HepG2 (cell line): Measurements from ENCODE around the gene LIM2. TPM values are rescaled to one million over a fixed set of nuclear protein-coding genes. Genes with fewer than 3 reads are reported as not detected.
A peak's percentile ranks its signal among the peaks of the same experiment; 100 is the strongest.

Source experiments
- ARNT ChIP-seq: fragments of 450-650 bp; IDR thresholded peaks from 2 replicates; pipeline ENCODE4 v1.6.1; 2017
- ATF6 ChIP-seq: sonication (generic); formaldehyde crosslinking; conservative IDR thresholded peaks from 2 replicates; pipeline ENCODE4 v1.4.0; 2020; ENCODE audit warnings: missing genetic modification reagents
- BRD4 ChIP-seq: sonication (generic); formaldehyde crosslinking; IDR thresholded peaks from 2 replicates; pipeline ENCODE4 v1.4.0; 2020; ENCODE audit warnings: missing genetic modification reagents
- CCAR2 ChIP-seq: fragments of 200-400 bp; formaldehyde crosslinking; optimal IDR thresholded peaks from 2 replicates; pipeline ENCODE3; 2018; ENCODE audit warnings: low read depth, mild to moderate bottlenecking, low read length, moderate library complexity
- FOXK1 ChIP-seq: sonication (generic); formaldehyde crosslinking; IDR thresholded peaks from 2 replicates; pipeline ENCODE4 v1.4.0; 2020; ENCODE audit warnings: low read depth, missing genetic modification reagents, borderline replicate concordance
- KDM3A ChIP-seq: IDR thresholded peaks from 2 replicates; pipeline ENCODE4 v1.6.1; 2018; ENCODE audit warnings: low read depth, missing compliant biosample characterization
- KLF15 ChIP-seq: sonication (generic); formaldehyde crosslinking; IDR thresholded peaks from 2 replicates; pipeline ENCODE4 v1.8.1; 2023; ENCODE audit warnings: borderline replicate concordance, mild to moderate bottlenecking, inconsistent platforms, missing genetic modification reagents, mixed read lengths
- MAF1 ChIP-seq: sonication (generic); formaldehyde crosslinking; IDR thresholded peaks from 2 replicates; pipeline ENCODE4 v1.5.0; 2020; ENCODE audit warnings: missing genetic modification reagents, borderline replicate concordance
- PCBP2 ChIP-seq: fragments of 200-400 bp; formaldehyde crosslinking; optimal IDR thresholded peaks from 2 replicates; pipeline ENCODE3; 2018; ENCODE audit warnings: low read length, low read depth; ENCODE audit not compliant: poor library complexity, severe bottlenecking
- RORA ChIP-seq: sonication (generic); formaldehyde crosslinking; IDR thresholded peaks from 2 replicates; pipeline ENCODE4 v1.5.0; 2020; ENCODE audit warnings: mild to moderate bottlenecking, missing genetic modification reagents, moderate library complexity
- SNAI1 ChIP-seq: sonication (generic); formaldehyde crosslinking; IDR thresholded peaks from 2 replicates; pipeline ENCODE4 v1.5.0; 2020; ENCODE audit warnings: mild to moderate bottlenecking, missing genetic modification reagents, borderline replicate concordance
- SOX5 ChIP-seq: IDR thresholded peaks from 2 replicates; pipeline ENCODE4 v1.6.1; 2016; ENCODE audit warnings: borderline replicate concordance
- TARDBP ChIP-seq: sonication (generic); formaldehyde crosslinking; IDR thresholded peaks from 2 replicates; pipeline ENCODE4 v1.8.0; 2022; ENCODE audit warnings: mild to moderate bottlenecking, missing genetic modification reagents
- ZBTB25 ChIP-seq: IDR thresholded peaks from 2 replicates; pipeline ENCODE4 v1.6.1; 2018; ENCODE audit warnings: missing genetic modification reagents
- ZBTB42 ChIP-seq: sonication (generic); formaldehyde crosslinking; IDR thresholded peaks from 2 replicates; pipeline ENCODE4 v1.5.0; 2020; ENCODE audit warnings: mild to moderate bottlenecking, missing genetic modification reagents
- ZFAT ChIP-seq: sonication (generic); formaldehyde crosslinking; conservative IDR thresholded peaks from 2 replicates; pipeline ENCODE4 v1.8.1; 2023; ENCODE audit warnings: missing genetic modification reagents, inconsistent platforms
- ZGPAT ChIP-seq: IDR thresholded peaks from 2 replicates; pipeline ENCODE4 v1.6.1; 2016; ENCODE audit warnings: mild to moderate bottlenecking
- ZNF207 ChIP-seq: fragments of 450-650 bp; IDR thresholded peaks from 2 replicates; pipeline ENCODE4 v1.6.1; 2016; ENCODE audit warnings: antibody characterized with exemption, borderline replicate concordance
- ZNF598 ChIP-seq: sonication (generic); formaldehyde crosslinking; IDR thresholded peaks from 2 replicates; pipeline ENCODE4 v1.5.1; 2020; ENCODE audit warnings: mild to moderate bottlenecking, missing genetic modification reagents, borderline replicate concordance
- ZNF678 ChIP-seq: sonication (generic); formaldehyde crosslinking; IDR thresholded peaks from 2 replicates; pipeline ENCODE4 v1.4.0; 2020; ENCODE audit warnings: mild to moderate bottlenecking, missing genetic modification reagents
- ZNF792 ChIP-seq: IDR thresholded peaks from 2 replicates; pipeline ENCODE4 v1.6.1; 2016
- ZSCAN25 ChIP-seq: sonication (generic); formaldehyde crosslinking; IDR thresholded peaks from 2 replicates; pipeline ENCODE4 v1.8.0; 2022; ENCODE audit warnings: mild to moderate bottlenecking, missing genetic modification reagents
- polyA plus RNA-seq, 8 experiments: library from polyadenylated mRNA; depleted of rRNA in 3 of 8; stranded (reverse) in 7 of 8; unstranded in 1 of 8; fragments of >200 nt; fragmentation: Illumina TruSeq in 4 of 8; extraction: Trizol in 4 of 8; gene quantifications; 2 replicates each; pipeline versions ENCODE4 v1.2.1 to v1.2.3, GENCODE V29; 2011 to 2016; ENCODE audit warnings: low read depth in 4 of 8, missing spikeins in 1 of 8, mixed read lengths in 1 of 8; ENCODE audit not compliant: insufficient read depth in 1 of 8
- total RNA-seq, 5 experiments: library from RNA; depleted of rRNA; stranded (reverse); fragments of >200 nt; fragmentation: Illumina TruSeq; extraction: Trizol; gene quantifications; 2 replicates each; pipeline ENCODE4 v1.2.3, GENCODE V29; 2016; ENCODE audit warnings: low read depth in 1 of 5
- TF ChIP-seq, protein P1 (sequence below): sonication (generic); formaldehyde crosslinking; IDR thresholded peaks from 2 replicates; pipeline ENCODE4 v1.5.1; 2020; ENCODE audit warnings: mild to moderate bottlenecking, missing genetic modification reagents
- TF ChIP-seq, protein P2 (sequence below): IDR thresholded peaks from 2 replicates; pipeline ENCODE4 v1.6.1; 2016; ENCODE audit warnings: control low read depth

The LIM2 gene
- total and polyA plus RNA-seq, 2 of the 13 experiments (the other 11 are each of a cell fraction or from before 2014, with no cell fraction given), result 1.3 TPM; not detected in 1

GRCh38 chr19:51354742-51355148 lies 33.0 kb downstream of the LIM2 start (continued):
- TF ChIP-seq ZNF598 (CRISPR knock-in tag) (no peak), CCAR2 (no peak), KLF15 (CRISPR knock-in tag) (no peak), PCBP2 (no peak), ZFAT (no peak), ZNF792 (CRISPR knock-in tag) (peak; percentile 37; the same call in 1 of the 2 replicates), MAF1 (CRISPR knock-in tag) (no peak; the same call in 1 of the 2 replicates), ZSCAN25 (CRISPR knock-in tag) (no peak), ZNF678 (CRISPR knock-in tag) (no peak), SNAI1 (CRISPR knock-in tag) (no peak), ZBTB25 (CRISPR knock-in tag) (no peak), ATF6 (CRISPR knock-in tag) (no peak), ZBTB42 (no peak), ZGPAT (peak; percentile 71; the same call in 1 of the 2 replicates), FOXK1 (no peak; the same call in 1 of the 2 replicates), ZNF207 (no peak), BRD4 (CRISPR knock-in tag) (no peak), RORA (no peak), ARNT (no peak), KDM3A (no peak; the same call in 1 of the 2 replicates), SOX5 (CRISPR knock-in tag) (peak; percentile 98), TARDBP (CRISPR knock-in tag) (peak; percentile 68; the same call in 1 of the 2 replicates)
- TF ChIP-seq, protein P1, sequence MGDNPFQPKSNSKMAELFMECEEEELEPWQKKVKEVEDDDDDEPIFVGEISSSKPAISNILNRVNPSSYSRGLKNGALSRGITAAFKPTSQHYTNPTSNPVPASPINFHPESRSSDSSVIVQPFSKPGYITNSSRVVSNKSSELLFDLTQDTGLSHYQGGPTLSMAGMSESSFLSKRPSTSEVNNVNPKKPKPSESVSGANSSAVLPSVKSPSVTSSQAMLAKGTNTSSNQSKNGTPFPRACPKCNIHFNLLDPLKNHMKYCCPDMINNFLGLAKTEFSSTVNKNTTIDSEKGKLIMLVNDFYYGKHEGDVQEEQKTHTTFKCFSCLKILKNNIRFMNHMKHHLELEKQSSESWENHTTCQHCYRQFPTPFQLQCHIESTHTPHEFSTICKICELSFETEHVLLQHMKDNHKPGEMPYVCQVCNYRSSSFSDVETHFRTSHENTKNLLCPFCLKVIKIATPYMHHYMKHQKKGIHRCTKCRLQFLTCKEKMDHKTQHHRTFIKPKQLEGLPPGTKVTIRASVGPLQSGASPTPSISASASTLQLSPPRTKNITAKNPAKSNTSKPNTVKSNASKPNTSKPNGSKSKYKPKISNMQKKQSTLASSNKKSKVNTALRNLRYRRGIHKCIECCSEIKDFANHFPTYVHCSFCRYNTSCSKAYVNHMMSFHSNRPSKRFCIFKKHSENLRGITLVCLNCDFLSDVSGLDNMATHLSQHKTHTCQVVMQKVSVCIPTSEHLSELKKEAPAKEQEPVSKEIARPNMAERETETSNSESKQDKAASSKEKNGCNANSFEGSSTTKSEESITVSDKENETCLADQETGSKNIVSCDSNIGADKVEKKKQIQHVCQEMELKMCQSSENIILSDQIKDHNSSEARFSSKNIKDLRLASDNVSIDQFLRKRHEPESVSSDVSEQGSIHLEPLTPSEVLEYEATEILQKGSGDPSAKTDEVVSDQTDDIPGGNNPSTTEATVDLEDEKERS (CRISPR knock-in tag), result no peak
- TF ChIP-seq, protein P2, sequence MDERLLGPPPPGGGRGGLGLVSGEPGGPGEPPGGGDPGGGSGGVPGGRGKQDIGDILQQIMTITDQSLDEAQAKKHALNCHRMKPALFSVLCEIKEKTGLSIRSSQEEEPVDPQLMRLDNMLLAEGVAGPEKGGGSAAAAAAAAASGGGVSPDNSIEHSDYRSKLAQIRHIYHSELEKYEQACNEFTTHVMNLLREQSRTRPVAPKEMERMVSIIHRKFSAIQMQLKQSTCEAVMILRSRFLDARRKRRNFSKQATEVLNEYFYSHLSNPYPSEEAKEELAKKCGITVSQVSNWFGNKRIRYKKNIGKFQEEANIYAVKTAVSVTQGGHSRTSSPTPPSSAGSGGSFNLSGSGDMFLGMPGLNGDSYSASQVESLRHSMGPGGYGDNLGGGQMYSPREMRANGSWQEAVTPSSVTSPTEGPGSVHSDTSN (CRISPR knock-in tag), result peak; percentile 89
